ENCODE results near the gene BTG2. TPM values are rescaled to one million over a fixed set of nuclear protein-coding genes. Genes with fewer than 3 reads are reported as not detected.

BTG2 gene
- total RNA-seq, 1 experiment from 2014 or later = 24.2 TPM

DNA sequence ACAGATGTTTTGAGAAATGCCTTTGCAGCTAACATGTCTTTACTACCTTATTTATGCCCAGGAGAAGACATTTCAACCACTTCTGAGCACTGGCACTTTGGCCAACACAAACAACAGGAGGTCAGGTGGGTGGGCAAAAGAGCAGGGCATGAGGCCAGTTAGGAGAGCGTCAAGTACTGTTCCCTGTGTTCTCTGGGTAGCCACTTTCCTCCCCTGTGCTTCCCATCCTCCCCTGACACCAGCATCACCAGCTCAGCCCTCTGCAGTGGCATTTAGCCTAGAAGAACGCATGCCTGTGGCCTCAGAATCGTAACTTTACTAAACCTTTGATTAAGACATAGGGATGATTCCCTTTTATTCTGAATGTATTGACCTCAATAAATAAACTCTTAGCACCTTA is 18.3 kb downstream of the BTG2 start:
- intact Hi-C loops (cut with micrococcal nuclease) = no loop called here
- ChIA-PET RAD21 (ENCODE audit: low non-redundant PET in 1 of 2, low total read pairs in 2 of 2, uncharacterized antibody in 2 of 2, unreplicated experiment in 2 of 2) (no interaction called here), CTCF (interaction anchor here (1.1 to 2.1 kb wide), 2 partner anchors 51 to 56 kb away, joined by 3 to 7 read pairs; no protein-coding TSS in a partner anchor), POLR2A (no interaction called here)
- ATAC-seq (no peak), DNase-seq (ENCODE audit: low read depth, low spot score) (no peak)
- Histone ChIP-seq H3K9me3 (ENCODE audit: control insufficient read depth in 1 of 2, insufficient read depth in 1 of 2, low read depth in 1 of 2, low read length in 2 of 2) (no peaks in the 10 kb centered on the region), H3K4me1 (ENCODE audit: control insufficient read depth in 1 of 2, insufficient read depth in 2 of 2, low read length in 2 of 2) (peaks cover 11 to 18% of the 10 kb centered on the region in 2 experiments; a peak in 3 of 4 replicates), H2AFZ (ENCODE audit: low read depth, low read length, poor library complexity, severe bottlenecking) (no peak overlapping the region), H3K4me3 (replicated peaks in 1 of 2; ENCODE audit: low read depth in 1 of 2, low read length in 2 of 2) (no peak overlapping the region), H4K20me1 (ENCODE audit: insufficient read depth) (no peaks in the 10 kb centered on the region), H3K4me2 (ENCODE audit: low read length) (no peak overlapping the region), H3K27me3 (ENCODE audit: insufficient read depth, low read length) (peaks cover 17% of the 10 kb centered on the region; the same call in 1 of the 2 replicates), H3K9ac (ENCODE audit: low read length) (no peak overlapping the region), H3K27ac (ENCODE audit: low read depth, low read length) (no peak overlapping the region), H3K79me2 (ENCODE audit: insufficient read depth, low read length) (no peaks in the 10 kb centered on the region), H3K9me2 (ENCODE audit: insufficient read depth) (no peaks in the 10 kb centered on the region), H3K36me3 (ENCODE audit: control insufficient read depth in 1 of 2, insufficient read depth in 2 of 2, low read length in 2 of 2) (no peaks in the 10 kb centered on the region)
- TF ChIP-seq, protein P1, sequence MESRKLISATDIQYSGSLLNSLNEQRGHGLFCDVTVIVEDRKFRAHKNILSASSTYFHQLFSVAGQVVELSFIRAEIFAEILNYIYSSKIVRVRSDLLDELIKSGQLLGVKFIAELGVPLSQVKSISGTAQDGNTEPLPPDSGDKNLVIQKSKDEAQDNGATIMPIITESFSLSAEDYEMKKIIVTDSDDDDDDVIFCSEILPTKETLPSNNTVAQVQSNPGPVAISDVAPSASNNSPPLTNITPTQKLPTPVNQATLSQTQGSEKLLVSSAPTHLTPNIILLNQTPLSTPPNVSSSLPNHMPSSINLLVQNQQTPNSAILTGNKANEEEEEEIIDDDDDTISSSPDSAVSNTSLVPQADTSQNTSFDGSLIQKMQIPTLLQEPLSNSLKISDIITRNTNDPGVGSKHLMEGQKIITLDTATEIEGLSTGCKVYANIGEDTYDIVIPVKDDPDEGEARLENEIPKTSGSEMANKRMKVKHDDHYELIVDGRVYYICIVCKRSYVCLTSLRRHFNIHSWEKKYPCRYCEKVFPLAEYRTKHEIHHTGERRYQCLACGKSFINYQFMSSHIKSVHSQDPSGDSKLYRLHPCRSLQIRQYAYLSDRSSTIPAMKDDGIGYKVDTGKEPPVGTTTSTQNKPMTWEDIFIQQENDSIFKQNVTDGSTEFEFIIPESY (IDR thresholded peaks at IDR 0.05; ENCODE audit: extremely low read depth, insufficient replicate concordance, low read length) = no peak
- TF ChIP-seq REST (IDR thresholded peaks at IDR 0.05; ENCODE audit: low read depth) = no peak
- TF ChIP-seq ZFX (IDR thresholded peaks at IDR 0.05) = no peak
- TF ChIP-seq CBX3 (IDR thresholded peaks at IDR 0.05; ENCODE audit: low read depth) = no peak
- TF ChIP-seq POLR2AphosphoS5 (IDR thresholded peaks at IDR 0.05; ENCODE audit: low read depth, low read length) = no peak
- no peak for TF ChIP-seq TCF7L2 (IDR thresholded peaks at IDR 0.05; ENCODE audit: borderline replicate concordance, extremely low read depth, insufficient read depth, insufficient read length)
- no peak for TF ChIP-seq SP1 (IDR thresholded peaks at IDR 0.05; ENCODE audit: low read depth)
- TF ChIP-seq SIN3A (IDR thresholded peaks at IDR 0.05; ENCODE audit: low read depth) = no peak
- no peak for TF ChIP-seq EGR1 (IDR thresholded peaks at IDR 0.05; ENCODE audit: low read depth)
- no peak for TF ChIP-seq RAD21 (IDR thresholded peaks at IDR 0.05; ENCODE audit: low read depth)
- TF ChIP-seq EZH2 (IDR thresholded peaks at IDR 0.05) = no peak
- no peak for TF ChIP-seq CEBPB (IDR thresholded peaks at IDR 0.05; ENCODE audit: low read depth)
- BruUV-seq (replicated peaks) = no TSS peak
